ENCODE measurements around the gene STRADA.

Gene STRADA

GRCh38 chr17:63774141-63774968, 32.8 kb upstream of the STRADA start, which contains the start of gene DDX42:
DDX42 (plus strand) TSS chr17:63774170; CDS start chr17:63787050, 12,880 bp downstream.
- H3K4me1 ChIP-seq (ENCODE audit: control insufficient read depth in 1 of 2, insufficient read depth in 2 of 2, low read length in 2 of 2), result peaks cover 18 to 24% of the 10 kb centered on the region in 2 donors

GRCh38 chr17:63773272-63774140, 31.9 kb upstream of the STRADA start, which contains the start of gene CCDC47:
CCDC47 (minus strand) TSS chr17:63773597; CDS start chr17:63766175, 7,422 bp downstream.
- Histone ChIP-seq H3K4me1 (ENCODE audit: control insufficient read depth in 1 of 2, insufficient read depth in 2 of 2, low read length in 2 of 2) (peaks cover 18 to 24% of the 10 kb centered on the region in 2 donors), H3K36me3 (ENCODE audit: control insufficient read depth in 1 of 2, insufficient read depth in 2 of 2, low read length in 2 of 2) (peaks cover 7 to 18% of the 10 kb centered on the region in 2 donors), H3K4me3 (ENCODE audit: low read depth in 1 of 2, low read length in 2 of 2) (peak within 1 kb of the TSS; percentile 91 to 93), H3K9ac (ENCODE audit: low read depth in 1 of 2, low read length in 2 of 2) (peak within 1 kb of the TSS; percentile 95 to 97), H3K27ac (ENCODE audit: low read depth, low read length) (peak within 1 kb of the TSS; percentile 98), H3K9me3 (ENCODE audit: control insufficient read depth in 1 of 2, low read length in 2 of 2) (no peaks in the 10 kb centered on the region), H3K27me3 (ENCODE audit: control insufficient read depth in 1 of 2, insufficient read depth in 2 of 2, low read length in 2 of 2) (no peaks in the 10 kb centered on the region)

More at GRCh38 chr17:63774141-63774968, 32.8 kb upstream of the STRADA start, which contains the start of gene DDX42:
- no peaks in the 10 kb centered on the region for H3K27me3 ChIP-seq (ENCODE audit: control insufficient read depth in 1 of 2, insufficient read depth in 2 of 2, low read length in 2 of 2)
- H3K27ac ChIP-seq (ENCODE audit: low read depth, low read length), result peak within 1 kb of the TSS; percentile 98
- peaks cover 7 to 18% of the 10 kb centered on the region in 2 donors for H3K36me3 ChIP-seq (ENCODE audit: control insufficient read depth in 1 of 2, insufficient read depth in 2 of 2, low read length in 2 of 2)
- no peaks in the 10 kb centered on the region for H3K9me3 ChIP-seq (ENCODE audit: control insufficient read depth in 1 of 2, low read length in 2 of 2)
- H3K9ac ChIP-seq (ENCODE audit: low read depth in 1 of 2, low read length in 2 of 2), result peak within 1 kb of the TSS; percentile 95 to 97
- peak within 1 kb of the TSS; percentile 91 to 93 for H3K4me3 ChIP-seq (ENCODE audit: low read depth in 1 of 2, low read length in 2 of 2)

- Histone ChIP-seq H3K4me3 (ENCODE audit: low read depth in 1 of 2, low read length in 2 of 2) (peak overlapping the region; percentile 83 to 90), H3K4me1 (ENCODE audit: control insufficient read depth in 1 of 2, insufficient read depth in 2 of 2, low read length in 2 of 2) (peaks cover 18 to 24% of the 10 kb centered on the region in 2 donors), H3K27me3 (ENCODE audit: control insufficient read depth in 1 of 2, insufficient read depth in 2 of 2, low read length in 2 of 2) (no peaks in the 10 kb centered on the region), H3K9me3 (ENCODE audit: control insufficient read depth in 1 of 2, low read length in 2 of 2) (no peaks in the 10 kb centered on the region), H3K27ac (ENCODE audit: low read depth, low read length) (peak overlapping the region; percentile 98), H3K36me3 (ENCODE audit: control insufficient read depth in 1 of 2, insufficient read depth in 2 of 2, low read length in 2 of 2) (peaks cover 2 to 15% of the 10 kb centered on the region in 2 donors), H3K9ac (ENCODE audit: low read depth in 1 of 2, low read length in 2 of 2) (peak overlapping the region; percentile 95 to 97)
These were observed 31.2 kb upstream of the STRADA start for GRCh38 chr17:63772801-63773271.

GRCh38 chr17:63768433-63768832, 26.8 kb upstream of the STRADA start:
- Histone ChIP-seq H3K9me3 (ENCODE audit: control insufficient read depth in 1 of 2, low read length in 2 of 2) (no peaks in the 10 kb centered on the region), H3K9ac (ENCODE audit: low read depth in 1 of 2, low read length in 2 of 2) (no peak overlapping the region), H3K4me1 (ENCODE audit: control insufficient read depth in 1 of 2, insufficient read depth in 2 of 2, low read length in 2 of 2) (peaks cover 6% of the 10 kb centered on the region in 2 donors), H3K36me3 (ENCODE audit: control insufficient read depth in 1 of 2, insufficient read depth in 2 of 2, low read length in 2 of 2) (peaks cover 0 to 30% of the 10 kb centered on the region in 2 donors), H3K27ac (ENCODE audit: low read depth, low read length) (no peak overlapping the region), H3K4me3 (ENCODE audit: low read depth in 1 of 2, low read length in 2 of 2) (no peak overlapping the region), H3K27me3 (ENCODE audit: control insufficient read depth in 1 of 2, insufficient read depth in 2 of 2, low read length in 2 of 2) (no peaks in the 10 kb centered on the region)

- H3K4me1 ChIP-seq (ENCODE audit: control insufficient read depth in 1 of 2, insufficient read depth in 2 of 2, low read length in 2 of 2), result peaks cover 7 to 11% of the 10 kb centered on the region in 2 donors
- H3K27me3 ChIP-seq (ENCODE audit: control insufficient read depth in 1 of 2, insufficient read depth in 2 of 2, low read length in 2 of 2), result no peaks in the 10 kb centered on the region
- no peak overlapping the region for H3K27ac ChIP-seq (ENCODE audit: low read depth, low read length)
These were observed 25.2 kb upstream of the STRADA start for GRCh38 chr17:63766754-63767153.

GRCh38 chr17:63764716-63765115, 23.1 kb upstream of the STRADA start:
- H3K9ac ChIP-seq (ENCODE audit: low read depth in 1 of 2, low read length in 2 of 2), result no peak overlapping the region
- peaks cover 8% of the 10 kb centered on the region in 2 donors for H3K4me1 ChIP-seq (ENCODE audit: control insufficient read depth in 1 of 2, insufficient read depth in 2 of 2, low read length in 2 of 2)
- H3K4me3 ChIP-seq (ENCODE audit: low read depth in 1 of 2, low read length in 2 of 2), result no peak overlapping the region
- H3K9me3 ChIP-seq (ENCODE audit: control insufficient read depth in 1 of 2, low read length in 2 of 2), result no peaks in the 10 kb centered on the region
- H3K36me3 ChIP-seq (ENCODE audit: control insufficient read depth in 1 of 2, insufficient read depth in 2 of 2, low read length in 2 of 2), result peaks cover 12 to 41% of the 10 kb centered on the region in 2 donors
- H3K27me3 ChIP-seq (ENCODE audit: control insufficient read depth in 1 of 2, insufficient read depth in 2 of 2, low read length in 2 of 2), result no peaks in the 10 kb centered on the region
- no peak overlapping the region for H3K27ac ChIP-seq (ENCODE audit: low read depth, low read length)

More at GRCh38 chr17:63766754-63767153, 25.2 kb upstream of the STRADA start:
- no peaks in the 10 kb centered on the region for H3K9me3 ChIP-seq (ENCODE audit: control insufficient read depth in 1 of 2, low read length in 2 of 2)
- no peak overlapping the region for H3K4me3 ChIP-seq (ENCODE audit: low read depth in 1 of 2, low read length in 2 of 2)
- H3K9ac ChIP-seq (ENCODE audit: low read depth in 1 of 2, low read length in 2 of 2), result no peak overlapping the region
- peaks cover 0 to 36% of the 10 kb centered on the region in 2 donors for H3K36me3 ChIP-seq (ENCODE audit: control insufficient read depth in 1 of 2, insufficient read depth in 2 of 2, low read length in 2 of 2)

GRCh38 chr17:63762161-63763078, 20.8 kb upstream of the STRADA start:
- peak overlapping the region in 1 of 2 donors; percentile 31 for H3K4me3 ChIP-seq (ENCODE audit: low read depth in 1 of 2, low read length in 2 of 2)

GRCh38 chr17:63760771-63761539, 19.4 kb upstream of the STRADA start:
- peaks cover 8% of the 10 kb centered on the region in 2 donors for H3K4me1 ChIP-seq (ENCODE audit: control insufficient read depth in 1 of 2, insufficient read depth in 2 of 2, low read length in 2 of 2)
- no peak overlapping the region for H3K9ac ChIP-seq (ENCODE audit: low read depth in 1 of 2, low read length in 2 of 2)
- no peaks in the 10 kb centered on the region for H3K9me3 ChIP-seq (ENCODE audit: control insufficient read depth in 1 of 2, low read length in 2 of 2)
- no peak overlapping the region for H3K27ac ChIP-seq (ENCODE audit: low read depth, low read length)
- no peak overlapping the region for H3K4me3 ChIP-seq (ENCODE audit: low read depth in 1 of 2, low read length in 2 of 2)
- H3K27me3 ChIP-seq (ENCODE audit: control insufficient read depth in 1 of 2, insufficient read depth in 2 of 2, low read length in 2 of 2), result no peaks in the 10 kb centered on the region
- peaks cover 25 to 61% of the 10 kb centered on the region in 2 donors for H3K36me3 ChIP-seq (ENCODE audit: control insufficient read depth in 1 of 2, insufficient read depth in 2 of 2, low read length in 2 of 2)

More at GRCh38 chr17:63762161-63763078, 20.8 kb upstream of the STRADA start:
- Histone ChIP-seq H3K36me3 (ENCODE audit: control insufficient read depth in 1 of 2, insufficient read depth in 2 of 2, low read length in 2 of 2) (peaks cover 17 to 49% of the 10 kb centered on the region in 2 donors), H3K9ac (ENCODE audit: low read depth in 1 of 2, low read length in 2 of 2) (peak overlapping the region in 1 of 2 donors; percentile 25), H3K27ac (ENCODE audit: low read depth, low read length) (no peak overlapping the region), H3K27me3 (ENCODE audit: control insufficient read depth in 1 of 2, insufficient read depth in 2 of 2, low read length in 2 of 2) (no peaks in the 10 kb centered on the region), H3K9me3 (ENCODE audit: control insufficient read depth in 1 of 2, low read length in 2 of 2) (no peaks in the 10 kb centered on the region), H3K4me1 (ENCODE audit: control insufficient read depth in 1 of 2, insufficient read depth in 2 of 2, low read length in 2 of 2) (peaks cover 8% of the 10 kb centered on the region in 2 donors)
